HEK293 (cell line): Measurements from ENCODE around the gene CCDC77.

ENCODE experiments used
- KLF10 ChIP-seq: fragments of 450-650 bp; IDR thresholded peaks from 2 replicates; pipeline ENCODE4 v1.5.1; 2018; ENCODE audit warnings: missing biosample characterization, mild to moderate bottlenecking, missing genetic modification characterization
- KLF7 ChIP-seq: fragments of 450-650 bp; formaldehyde crosslinking; IDR thresholded peaks from 2 replicates; pipeline ENCODE4 v1.5.1; 2016; ENCODE audit warnings: missing biosample characterization, missing genetic modification characterization, borderline replicate concordance
- KLF8 ChIP-seq: fragments of 450-650 bp; formaldehyde crosslinking; IDR thresholded peaks from 2 replicates; pipeline ENCODE4 v1.5.1; 2016; ENCODE audit warnings: missing biosample characterization, missing genetic modification characterization
- OSR2 ChIP-seq: fragments of 450-650 bp; formaldehyde crosslinking; IDR thresholded peaks from 2 replicates; pipeline ENCODE4 v1.5.1; 2016; ENCODE audit warnings: missing biosample characterization, missing genetic modification characterization
- SP2 ChIP-seq: fragments of 450-650 bp; formaldehyde crosslinking; IDR thresholded peaks from 2 replicates; pipeline ENCODE4 v1.5.1; 2016; ENCODE audit warnings: missing biosample characterization, missing genetic modification characterization
- ZBTB1 ChIP-seq: fragments of 450-650 bp; formaldehyde crosslinking; IDR thresholded peaks from 2 replicates; pipeline ENCODE4 v1.5.1; 2016; ENCODE audit warnings: missing biosample characterization, missing genetic modification characterization
- ZBTB20 ChIP-seq: fragments of 450-650 bp; formaldehyde crosslinking; IDR thresholded peaks from 2 replicates; pipeline ENCODE4 v1.5.1; 2016; ENCODE audit warnings: missing biosample characterization, missing genetic modification characterization
- ZBTB48 ChIP-seq: fragments of 450-650 bp; formaldehyde crosslinking; IDR thresholded peaks from 2 replicates; pipeline ENCODE4 v1.5.1; 2016; ENCODE audit warnings: missing biosample characterization, missing genetic modification characterization
- ZFP37 ChIP-seq: fragments of 450-650 bp; formaldehyde crosslinking; IDR thresholded peaks from 2 replicates; pipeline ENCODE4 v1.5.1; 2016; ENCODE audit warnings: missing biosample characterization, missing genetic modification characterization
- ZNF138 ChIP-seq: fragments of 450-650 bp; formaldehyde crosslinking; IDR thresholded peaks from 2 replicates; pipeline ENCODE4 v1.5.1; 2016; ENCODE audit warnings: missing biosample characterization, missing genetic modification characterization, borderline replicate concordance
- ZNF157 ChIP-seq: fragments of 450-650 bp; formaldehyde crosslinking; IDR thresholded peaks from 2 replicates; pipeline ENCODE4 v1.5.1; 2016; ENCODE audit warnings: missing biosample characterization, missing genetic modification characterization
- ZNF169 ChIP-seq: fragments of 450-650 bp; formaldehyde crosslinking; IDR thresholded peaks from 2 replicates; pipeline ENCODE4 v1.5.1; 2016; ENCODE audit warnings: missing biosample characterization, missing genetic modification characterization
- ZNF302 ChIP-seq: fragments of 450-650 bp; formaldehyde crosslinking; IDR thresholded peaks from 2 replicates; pipeline ENCODE4 v1.5.1; 2016; ENCODE audit warnings: missing biosample characterization, missing genetic modification characterization, low read depth
- ZNF350 ChIP-seq: fragments of 450-650 bp; formaldehyde crosslinking; IDR thresholded peaks from 2 replicates; pipeline ENCODE4 v1.5.0; 2017; ENCODE audit warnings: missing biosample characterization, mild to moderate bottlenecking, missing genetic modification characterization
- ZNF391 ChIP-seq: fragments of 450-650 bp; formaldehyde crosslinking; IDR thresholded peaks from 2 replicates; pipeline ENCODE4 v1.5.1; 2016; ENCODE audit warnings: low read depth, missing biosample characterization, missing genetic modification characterization, borderline replicate concordance
- ZNF423 ChIP-seq: fragments of 450-650 bp; formaldehyde crosslinking; IDR thresholded peaks from 2 replicates; pipeline ENCODE4 v1.5.1; 2016; ENCODE audit warnings: missing biosample characterization, missing genetic modification characterization
- ZNF544 ChIP-seq: fragments of 450-650 bp; formaldehyde crosslinking; IDR thresholded peaks from 2 replicates; pipeline ENCODE4 v1.5.0; 2017; ENCODE audit warnings: missing biosample characterization, missing genetic modification characterization
- ZNF76 ChIP-seq: fragments of 450-650 bp; formaldehyde crosslinking; IDR thresholded peaks from 2 replicates; pipeline ENCODE4; 2016; ENCODE audit warnings: low read depth, missing biosample characterization, missing genetic modification characterization, borderline replicate concordance
- ZNF777 ChIP-seq: fragments of 450-650 bp; formaldehyde crosslinking; IDR thresholded peaks from 2 replicates; pipeline ENCODE4 v1.5.1; 2017; ENCODE audit warnings: missing biosample characterization, missing genetic modification characterization, borderline replicate concordance
- TF ChIP-seq, protein P1 (sequence below): fragments of 450-650 bp; formaldehyde crosslinking; IDR thresholded peaks from 2 replicates; pipeline ENCODE4 v1.5.1; 2016; ENCODE audit warnings: missing biosample characterization, missing genetic modification characterization
- TF ChIP-seq, protein P2 (sequence below): fragments of 450-650 bp; formaldehyde crosslinking; IDR thresholded peaks from 2 replicates; pipeline ENCODE4 v1.5.0; 2017; ENCODE audit warnings: missing biosample characterization, missing genetic modification characterization, borderline replicate concordance
- TF ChIP-seq, protein P3 (sequence below): fragments of 450-650 bp; formaldehyde crosslinking; IDR thresholded peaks from 2 replicates; pipeline ENCODE4 v1.5.1; 2016; ENCODE audit warnings: missing biosample characterization, missing genetic modification characterization
- TF ChIP-seq, protein P4 (sequence below): fragments of 450-650 bp; formaldehyde crosslinking; IDR thresholded peaks from 2 replicates; pipeline ENCODE4 v1.5.1; 2016; ENCODE audit warnings: missing biosample characterization, missing genetic modification characterization
- TF ChIP-seq, protein P5 (sequence below): fragments of 450-650 bp; formaldehyde crosslinking; IDR thresholded peaks from 2 replicates; pipeline ENCODE4 v1.5.1; 2016; ENCODE audit warnings: missing biosample characterization, missing genetic modification characterization
- TF ChIP-seq, protein P6 (sequence below): fragments of 450-650 bp; formaldehyde crosslinking; IDR thresholded peaks from 2 replicates; pipeline ENCODE4 v1.5.1; 2016; ENCODE audit warnings: missing biosample characterization, missing genetic modification characterization

Gene CCDC77

DNA sequence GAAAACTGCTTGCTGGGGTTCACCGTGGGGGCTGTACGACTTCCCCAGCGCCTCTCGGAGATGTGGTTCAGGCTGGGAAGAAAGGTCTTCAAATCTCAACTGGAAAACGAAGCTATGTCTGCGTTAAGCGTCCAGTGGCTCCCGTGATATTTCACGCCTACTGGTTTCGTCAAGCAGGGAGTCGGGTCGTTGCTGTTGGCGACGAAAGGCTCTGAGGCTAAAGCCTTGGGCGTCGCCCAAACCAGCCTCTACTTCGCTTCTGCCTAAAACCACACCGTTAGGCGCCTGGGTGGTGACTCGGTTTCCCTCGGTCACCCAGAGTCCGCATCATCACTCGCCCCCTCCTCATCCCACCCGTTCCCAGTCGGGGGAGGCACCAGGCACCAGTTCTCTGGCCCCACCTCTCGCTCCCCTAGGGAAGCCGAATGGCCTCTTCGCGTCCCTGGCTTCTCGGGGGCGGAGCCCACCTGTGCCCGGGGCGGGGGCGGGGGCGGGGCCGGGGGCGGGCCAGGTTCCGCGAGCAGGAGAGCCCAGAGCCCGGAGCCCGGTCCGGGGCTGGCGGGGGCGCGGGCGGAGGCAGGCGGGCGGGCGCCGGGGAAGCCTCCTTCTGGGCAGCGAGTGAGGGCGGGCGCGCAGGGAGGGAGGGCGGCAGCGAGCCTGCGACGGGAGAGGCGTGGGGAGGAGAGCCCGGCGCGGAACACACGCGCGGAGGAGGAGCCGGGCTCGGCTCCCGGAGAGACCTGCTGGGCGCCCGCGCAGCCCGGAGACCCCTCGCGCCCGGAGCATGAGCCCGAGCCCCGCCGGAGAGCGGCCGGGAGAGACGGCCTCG lies 58.2 kb downstream of the CCDC77 start, which contains the start of gene B4GALNT3 (continued):
- TF ChIP-seq OSR2 (tag by site-specific recombination) (peak; percentile 44; the same call in 1 of the 2 replicates), ZNF391 (tag by site-specific recombination) (no peak), ZNF138 (tag by site-specific recombination) (no peak), SP2 (tag by site-specific recombination) (peak; percentile 63), ZNF777 (tag by site-specific recombination) (no peak), KLF10 (tag by site-specific recombination) (no peak), ZNF544 (tag by site-specific recombination) (no peak), ZBTB48 (tag by site-specific recombination) (peak; percentile 78), ZBTB20 (tag by site-specific recombination) (peak; percentile 26; the same call in 1 of the 2 replicates), ZNF350 (tag by site-specific recombination) (no peak), ZNF76 (tag by site-specific recombination) (peak; percentile 30; the same call in 1 of the 2 replicates), KLF7 (tag by site-specific recombination) (no peak), KLF8 (tag by site-specific recombination) (peak; percentile 32; the same call in 1 of the 2 replicates), ZNF169 (no peak), ZBTB1 (no peak), ZNF302 (tag by site-specific recombination) (no peak), ZNF423 (tag by site-specific recombination) (no peak), ZFP37 (tag by site-specific recombination) (no peak), ZNF157 (tag by site-specific recombination) (no peak)
- TF ChIP-seq, protein P1, sequence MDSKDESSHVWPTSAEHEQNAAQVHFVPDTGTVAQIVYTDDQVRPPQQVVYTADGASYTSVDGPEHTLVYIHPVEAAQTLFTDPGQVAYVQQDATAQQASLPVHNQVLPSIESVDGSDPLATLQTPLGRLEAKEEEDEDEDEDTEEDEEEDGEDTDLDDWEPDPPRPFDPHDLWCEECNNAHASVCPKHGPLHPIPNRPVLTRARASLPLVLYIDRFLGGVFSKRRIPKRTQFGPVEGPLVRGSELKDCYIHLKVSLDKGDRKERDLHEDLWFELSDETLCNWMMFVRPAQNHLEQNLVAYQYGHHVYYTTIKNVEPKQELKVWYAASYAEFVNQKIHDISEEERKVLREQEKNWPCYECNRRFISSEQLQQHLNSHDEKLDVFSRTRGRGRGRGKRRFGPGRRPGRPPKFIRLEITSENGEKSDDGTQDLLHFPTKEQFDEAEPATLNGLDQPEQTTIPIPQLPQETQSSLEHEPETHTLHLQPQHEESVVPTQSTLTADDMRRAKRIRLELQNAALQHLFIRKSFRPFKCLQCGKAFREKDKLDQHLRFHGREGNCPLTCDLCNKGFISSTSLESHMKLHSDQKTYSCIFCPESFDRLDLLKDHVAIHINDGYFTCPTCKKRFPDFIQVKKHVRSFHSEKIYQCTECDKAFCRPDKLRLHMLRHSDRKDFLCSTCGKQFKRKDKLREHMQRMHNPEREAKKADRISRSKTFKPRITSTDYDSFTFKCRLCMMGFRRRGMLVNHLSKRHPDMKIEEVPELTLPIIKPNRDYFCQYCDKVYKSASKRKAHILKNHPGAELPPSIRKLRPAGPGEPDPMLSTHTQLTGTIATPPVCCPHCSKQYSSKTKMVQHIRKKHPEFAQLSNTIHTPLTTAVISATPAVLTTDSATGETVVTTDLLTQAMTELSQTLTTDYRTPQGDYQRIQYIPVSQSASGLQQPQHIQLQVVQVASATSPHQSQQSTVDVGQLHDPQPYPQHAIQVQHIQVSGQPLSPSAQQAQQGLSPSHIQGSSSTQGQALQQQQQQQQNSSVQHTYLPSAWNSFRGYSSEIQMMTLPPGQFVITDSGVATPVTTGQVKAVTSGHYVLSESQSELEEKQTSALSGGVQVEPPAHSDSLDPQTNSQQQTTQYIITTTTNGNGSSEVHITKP (tag by site-specific recombination) = peak; percentile 87
- TF ChIP-seq, protein P2, sequence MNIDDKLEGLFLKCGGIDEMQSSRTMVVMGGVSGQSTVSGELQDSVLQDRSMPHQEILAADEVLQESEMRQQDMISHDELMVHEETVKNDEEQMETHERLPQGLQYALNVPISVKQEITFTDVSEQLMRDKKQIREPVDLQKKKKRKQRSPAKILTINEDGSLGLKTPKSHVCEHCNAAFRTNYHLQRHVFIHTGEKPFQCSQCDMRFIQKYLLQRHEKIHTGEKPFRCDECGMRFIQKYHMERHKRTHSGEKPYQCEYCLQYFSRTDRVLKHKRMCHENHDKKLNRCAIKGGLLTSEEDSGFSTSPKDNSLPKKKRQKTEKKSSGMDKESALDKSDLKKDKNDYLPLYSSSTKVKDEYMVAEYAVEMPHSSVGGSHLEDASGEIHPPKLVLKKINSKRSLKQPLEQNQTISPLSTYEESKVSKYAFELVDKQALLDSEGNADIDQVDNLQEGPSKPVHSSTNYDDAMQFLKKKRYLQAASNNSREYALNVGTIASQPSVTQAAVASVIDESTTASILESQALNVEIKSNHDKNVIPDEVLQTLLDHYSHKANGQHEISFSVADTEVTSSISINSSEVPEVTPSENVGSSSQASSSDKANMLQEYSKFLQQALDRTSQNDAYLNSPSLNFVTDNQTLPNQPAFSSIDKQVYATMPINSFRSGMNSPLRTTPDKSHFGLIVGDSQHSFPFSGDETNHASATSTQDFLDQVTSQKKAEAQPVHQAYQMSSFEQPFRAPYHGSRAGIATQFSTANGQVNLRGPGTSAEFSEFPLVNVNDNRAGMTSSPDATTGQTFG = no peak
- TF ChIP-seq, protein P3, sequence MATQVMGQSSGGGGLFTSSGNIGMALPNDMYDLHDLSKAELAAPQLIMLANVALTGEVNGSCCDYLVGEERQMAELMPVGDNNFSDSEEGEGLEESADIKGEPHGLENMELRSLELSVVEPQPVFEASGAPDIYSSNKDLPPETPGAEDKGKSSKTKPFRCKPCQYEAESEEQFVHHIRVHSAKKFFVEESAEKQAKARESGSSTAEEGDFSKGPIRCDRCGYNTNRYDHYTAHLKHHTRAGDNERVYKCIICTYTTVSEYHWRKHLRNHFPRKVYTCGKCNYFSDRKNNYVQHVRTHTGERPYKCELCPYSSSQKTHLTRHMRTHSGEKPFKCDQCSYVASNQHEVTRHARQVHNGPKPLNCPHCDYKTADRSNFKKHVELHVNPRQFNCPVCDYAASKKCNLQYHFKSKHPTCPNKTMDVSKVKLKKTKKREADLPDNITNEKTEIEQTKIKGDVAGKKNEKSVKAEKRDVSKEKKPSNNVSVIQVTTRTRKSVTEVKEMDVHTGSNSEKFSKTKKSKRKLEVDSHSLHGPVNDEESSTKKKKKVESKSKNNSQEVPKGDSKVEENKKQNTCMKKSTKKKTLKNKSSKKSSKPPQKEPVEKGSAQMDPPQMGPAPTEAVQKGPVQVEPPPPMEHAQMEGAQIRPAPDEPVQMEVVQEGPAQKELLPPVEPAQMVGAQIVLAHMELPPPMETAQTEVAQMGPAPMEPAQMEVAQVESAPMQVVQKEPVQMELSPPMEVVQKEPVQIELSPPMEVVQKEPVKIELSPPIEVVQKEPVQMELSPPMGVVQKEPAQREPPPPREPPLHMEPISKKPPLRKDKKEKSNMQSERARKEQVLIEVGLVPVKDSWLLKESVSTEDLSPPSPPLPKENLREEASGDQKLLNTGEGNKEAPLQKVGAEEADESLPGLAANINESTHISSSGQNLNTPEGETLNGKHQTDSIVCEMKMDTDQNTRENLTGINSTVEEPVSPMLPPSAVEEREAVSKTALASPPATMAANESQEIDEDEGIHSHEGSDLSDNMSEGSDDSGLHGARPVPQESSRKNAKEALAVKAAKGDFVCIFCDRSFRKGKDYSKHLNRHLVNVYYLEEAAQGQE (tag by site-specific recombination) = no peak
- TF ChIP-seq, protein P4, sequence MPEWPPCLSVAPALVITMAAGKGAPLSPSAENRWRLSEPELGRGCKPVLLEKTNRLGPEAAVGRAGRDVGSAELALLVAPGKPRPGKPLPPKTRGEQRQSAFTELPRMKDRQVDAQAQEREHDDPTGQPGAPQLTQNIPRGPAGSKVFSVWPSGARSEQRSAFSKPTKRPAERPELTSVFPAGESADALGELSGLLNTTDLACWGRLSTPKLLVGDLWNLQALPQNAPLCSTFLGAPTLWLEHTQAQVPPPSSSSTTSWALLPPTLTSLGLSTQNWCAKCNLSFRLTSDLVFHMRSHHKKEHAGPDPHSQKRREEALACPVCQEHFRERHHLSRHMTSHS (tag by site-specific recombination) = no peak
- TF ChIP-seq, protein P5, sequence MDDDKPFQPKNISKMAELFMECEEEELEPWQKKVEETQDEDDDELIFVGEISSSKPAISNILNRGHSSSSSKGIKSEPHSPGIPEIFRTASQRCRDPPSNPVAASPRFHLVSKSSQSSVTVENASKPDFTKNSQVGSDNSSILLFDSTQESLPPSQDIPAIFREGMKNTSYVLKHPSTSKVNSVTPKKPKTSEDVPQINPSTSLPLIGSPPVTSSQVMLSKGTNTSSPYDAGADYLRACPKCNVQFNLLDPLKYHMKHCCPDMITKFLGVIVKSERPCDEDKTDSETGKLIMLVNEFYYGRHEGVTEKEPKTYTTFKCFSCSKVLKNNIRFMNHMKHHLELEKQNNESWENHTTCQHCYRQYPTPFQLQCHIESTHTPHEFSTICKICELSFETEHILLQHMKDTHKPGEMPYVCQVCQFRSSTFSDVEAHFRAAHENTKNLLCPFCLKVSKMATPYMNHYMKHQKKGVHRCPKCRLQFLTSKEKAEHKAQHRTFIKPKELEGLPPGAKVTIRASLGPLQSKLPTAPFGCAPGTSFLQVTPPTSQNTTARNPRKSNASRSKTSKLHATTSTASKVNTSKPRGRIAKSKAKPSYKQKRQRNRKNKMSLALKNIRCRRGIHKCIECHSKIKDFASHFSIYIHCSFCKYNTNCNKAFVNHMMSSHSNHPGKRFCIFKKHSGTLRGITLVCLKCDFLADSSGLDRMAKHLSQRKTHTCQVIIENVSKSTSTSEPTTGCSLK (tag by site-specific recombination) = no peak
- TF ChIP-seq, protein P6, sequence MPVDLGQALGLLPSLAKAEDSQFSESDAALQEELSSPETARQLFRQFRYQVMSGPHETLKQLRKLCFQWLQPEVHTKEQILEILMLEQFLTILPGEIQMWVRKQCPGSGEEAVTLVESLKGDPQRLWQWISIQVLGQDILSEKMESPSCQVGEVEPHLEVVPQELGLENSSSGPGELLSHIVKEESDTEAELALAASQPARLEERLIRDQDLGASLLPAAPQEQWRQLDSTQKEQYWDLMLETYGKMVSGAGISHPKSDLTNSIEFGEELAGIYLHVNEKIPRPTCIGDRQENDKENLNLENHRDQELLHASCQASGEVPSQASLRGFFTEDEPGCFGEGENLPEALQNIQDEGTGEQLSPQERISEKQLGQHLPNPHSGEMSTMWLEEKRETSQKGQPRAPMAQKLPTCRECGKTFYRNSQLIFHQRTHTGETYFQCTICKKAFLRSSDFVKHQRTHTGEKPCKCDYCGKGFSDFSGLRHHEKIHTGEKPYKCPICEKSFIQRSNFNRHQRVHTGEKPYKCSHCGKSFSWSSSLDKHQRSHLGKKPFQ (tag by site-specific recombination) = no peak
